ENCODE data around the gene TNNT1. TPM values are rescaled to one million over a fixed set of nuclear protein-coding genes. Genes with fewer than 3 reads are reported as not detected.
"Not testable (repeated sequence)": the region's sequence is repeated elsewhere in the genome, so short reads cannot be mapped to it uniquely, and the experiment has no call there.

TNNT1 gene
- total RNA-seq, 2 donors from 2014 or later: 8.5 to 87.9 TPM

DNA sequence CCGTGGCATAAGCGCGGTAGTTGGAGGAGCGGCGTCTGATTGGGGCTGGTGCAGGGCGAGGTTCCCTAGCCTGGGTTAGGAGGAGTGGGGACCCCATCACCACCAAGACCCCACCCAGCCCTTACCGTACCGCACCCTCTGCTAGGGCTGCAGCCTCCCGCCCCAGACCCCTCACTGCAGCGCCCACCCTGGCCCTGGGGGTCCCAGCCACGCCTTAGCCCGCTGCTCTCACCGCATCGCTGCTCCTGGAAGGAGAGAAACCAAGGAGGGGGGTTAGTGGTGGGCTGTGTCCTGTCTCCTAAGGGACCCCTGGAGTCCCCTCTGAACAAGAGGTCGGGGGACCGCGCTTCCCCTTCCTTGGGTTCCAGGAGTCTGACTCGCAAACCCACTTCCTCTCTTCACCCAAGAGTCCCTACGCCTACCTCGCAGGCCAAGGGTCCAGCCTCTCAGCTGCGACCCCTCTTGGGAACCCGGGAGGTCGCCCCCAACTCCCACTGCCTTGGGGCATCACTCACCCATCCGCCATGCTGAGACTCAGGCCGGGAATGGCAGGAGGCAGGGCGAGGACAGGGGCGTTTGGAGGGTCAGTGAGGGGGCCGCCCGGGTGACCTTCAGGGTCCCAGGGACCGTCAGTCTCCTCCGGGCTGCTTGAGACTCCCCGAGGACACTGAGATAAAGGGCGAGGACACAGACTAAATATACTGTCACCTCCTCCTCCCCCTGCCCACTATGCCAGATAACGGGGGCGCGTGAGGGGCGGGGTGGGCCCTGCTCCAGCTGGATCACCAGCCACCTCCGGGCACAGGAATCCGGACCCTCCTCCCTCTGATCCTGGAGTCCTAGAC, 8.3 kb upstream of the TNNT1 start, which contains the start of gene TNNI3:
Gene TNNI3, minus strand, starts transcription at position 669 of the 845 bp plus-strand sequence. Its CDS starts 143 bp downstream, at position 526.
- TF ChIP-seq POLR2AphosphoS5 (IDR thresholded peaks at IDR 0.05): no peak
- no peak for TF ChIP-seq POLR2A (IDR thresholded peaks at IDR 0.05)
- WGBS: 32% methylated on average over 39 of the region's 39 CpGs
- no peaks in the 10 kb centered on the region for H3K9me3 ChIP-seq
- intact Hi-C loops (cut with DNase I): no loop called here
- H3K27me3 ChIP-seq (replicated peaks; ENCODE audit: insufficient read depth): peaks cover 34% of the 10 kb centered on the region
- no peaks in the 10 kb centered on the region for H3K36me3 ChIP-seq
- no peak within 1 kb of the TSS for H3K27ac ChIP-seq
- no peak for DNase-seq (ENCODE audit: low spot score)
- no peak within 1 kb of the TSS for H3K4me3 ChIP-seq
- no peaks in the 10 kb centered on the region for H3K4me1 ChIP-seq (replicated peaks)

DNA sequence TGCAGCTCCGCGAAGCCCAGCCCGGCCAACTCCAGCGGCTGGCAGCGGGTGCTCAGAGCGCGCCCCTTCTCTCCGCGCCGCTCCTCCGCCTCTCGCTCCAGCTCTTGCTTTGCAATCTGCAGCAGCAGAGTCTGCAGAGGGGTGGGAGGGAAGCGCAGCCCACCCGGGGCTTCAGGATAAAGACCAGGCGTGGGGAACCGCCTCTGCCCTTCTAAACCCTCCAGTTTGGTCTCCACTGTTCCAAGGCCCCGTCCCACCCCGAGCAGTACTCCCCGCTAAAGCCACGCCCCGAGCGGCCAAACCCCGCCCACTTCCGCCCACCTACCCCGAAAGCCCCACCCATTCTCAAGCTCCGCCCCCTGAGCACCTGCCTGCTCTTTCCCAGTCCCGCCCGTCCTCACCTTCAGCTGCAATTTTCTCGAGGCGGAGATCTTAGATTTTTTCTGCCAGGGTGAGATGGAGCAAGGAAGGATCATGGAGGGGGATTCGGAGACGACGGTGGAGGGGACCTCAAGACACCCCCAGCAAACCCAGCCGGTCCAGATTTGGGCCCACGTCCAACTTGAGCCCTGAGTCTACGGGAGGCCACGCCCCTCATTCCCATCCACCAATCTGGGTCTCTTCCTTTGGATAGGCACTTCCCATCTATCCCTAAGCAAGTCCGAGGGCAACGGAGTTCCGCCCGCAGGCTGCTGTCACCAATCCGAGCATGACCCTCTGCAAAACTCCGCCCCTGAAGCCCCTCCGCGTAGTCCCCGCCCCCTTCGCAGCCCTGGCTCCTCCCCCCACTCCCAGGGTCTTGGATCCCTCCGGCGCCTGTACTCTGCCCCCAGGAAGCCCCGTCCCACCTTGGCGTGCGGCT, 7.4 kb upstream of the TNNT1 start:
- no peak overlapping the region for H3K4me3 ChIP-seq
- no peak for DNase-seq (ENCODE audit: low spot score)

DNA sequence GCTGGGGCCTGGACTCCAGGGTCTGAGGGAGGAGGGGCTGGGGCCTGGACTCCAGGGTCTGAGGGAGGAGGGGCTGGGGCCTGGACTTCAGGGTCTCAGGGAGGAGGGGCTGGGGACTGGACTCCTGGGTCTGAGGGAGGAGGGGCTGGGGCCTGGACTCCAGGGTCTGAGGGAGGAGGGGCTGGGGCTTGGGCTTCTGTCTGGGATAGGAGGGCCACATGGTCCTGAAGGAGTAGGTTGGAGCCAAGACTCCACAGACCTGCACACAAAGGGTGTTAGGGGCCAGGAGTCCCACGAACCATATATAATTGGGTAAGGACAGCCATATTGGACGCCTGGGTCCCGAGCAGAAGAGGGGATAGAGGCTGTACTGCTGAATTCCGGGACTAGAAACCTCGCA, 6.8 kb upstream of the TNNT1 start:
- H3K36me3 ChIP-seq; H3K27ac ChIP-seq; H3K4me1 ChIP-seq (replicated peaks); H3K4me3 ChIP-seq; H3K9me3 ChIP-seq; intact Hi-C loops (cut with DNase I); DNase-seq (ENCODE audit: low spot score): not testable (repeated sequence)
- WGBS: 0% methylated on average over 5 of the region's 5 CpGs
- H3K27me3 ChIP-seq (replicated peaks; ENCODE audit: insufficient read depth): peaks cover 20% of the 10 kb centered on the region

More for the DNA sequence above, 7.4 kb upstream of the TNNT1 start:
- H3K4me1 ChIP-seq (replicated peaks): no peaks in the 10 kb centered on the region
- intact Hi-C loops (cut with DNase I): no loop called here
- H3K36me3 ChIP-seq: no peaks in the 10 kb centered on the region
- H3K9me3 ChIP-seq: no peaks in the 10 kb centered on the region
- TF ChIP-seq POLR2A (IDR thresholded peaks at IDR 0.05) (no peak), POLR2AphosphoS5 (IDR thresholded peaks at IDR 0.05) (no peak)
- TF ChIP-seq, protein P1, sequence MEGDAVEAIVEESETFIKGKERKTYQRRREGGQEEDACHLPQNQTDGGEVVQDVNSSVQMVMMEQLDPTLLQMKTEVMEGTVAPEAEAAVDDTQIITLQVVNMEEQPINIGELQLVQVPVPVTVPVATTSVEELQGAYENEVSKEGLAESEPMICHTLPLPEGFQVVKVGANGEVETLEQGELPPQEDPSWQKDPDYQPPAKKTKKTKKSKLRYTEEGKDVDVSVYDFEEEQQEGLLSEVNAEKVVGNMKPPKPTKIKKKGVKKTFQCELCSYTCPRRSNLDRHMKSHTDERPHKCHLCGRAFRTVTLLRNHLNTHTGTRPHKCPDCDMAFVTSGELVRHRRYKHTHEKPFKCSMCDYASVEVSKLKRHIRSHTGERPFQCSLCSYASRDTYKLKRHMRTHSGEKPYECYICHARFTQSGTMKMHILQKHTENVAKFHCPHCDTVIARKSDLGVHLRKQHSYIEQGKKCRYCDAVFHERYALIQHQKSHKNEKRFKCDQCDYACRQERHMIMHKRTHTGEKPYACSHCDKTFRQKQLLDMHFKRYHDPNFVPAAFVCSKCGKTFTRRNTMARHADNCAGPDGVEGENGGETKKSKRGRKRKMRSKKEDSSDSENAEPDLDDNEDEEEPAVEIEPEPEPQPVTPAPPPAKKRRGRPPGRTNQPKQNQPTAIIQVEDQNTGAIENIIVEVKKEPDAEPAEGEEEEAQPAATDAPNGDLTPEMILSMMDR (IDR thresholded peaks at IDR 0.05): no peak
- no peak overlapping the region for H3K27ac ChIP-seq
- 2% methylated on average over 52 of the region's 52 CpGs for WGBS
- peaks cover 26% of the 10 kb centered on the region for H3K27me3 ChIP-seq (replicated peaks; ENCODE audit: insufficient read depth)

DNA sequence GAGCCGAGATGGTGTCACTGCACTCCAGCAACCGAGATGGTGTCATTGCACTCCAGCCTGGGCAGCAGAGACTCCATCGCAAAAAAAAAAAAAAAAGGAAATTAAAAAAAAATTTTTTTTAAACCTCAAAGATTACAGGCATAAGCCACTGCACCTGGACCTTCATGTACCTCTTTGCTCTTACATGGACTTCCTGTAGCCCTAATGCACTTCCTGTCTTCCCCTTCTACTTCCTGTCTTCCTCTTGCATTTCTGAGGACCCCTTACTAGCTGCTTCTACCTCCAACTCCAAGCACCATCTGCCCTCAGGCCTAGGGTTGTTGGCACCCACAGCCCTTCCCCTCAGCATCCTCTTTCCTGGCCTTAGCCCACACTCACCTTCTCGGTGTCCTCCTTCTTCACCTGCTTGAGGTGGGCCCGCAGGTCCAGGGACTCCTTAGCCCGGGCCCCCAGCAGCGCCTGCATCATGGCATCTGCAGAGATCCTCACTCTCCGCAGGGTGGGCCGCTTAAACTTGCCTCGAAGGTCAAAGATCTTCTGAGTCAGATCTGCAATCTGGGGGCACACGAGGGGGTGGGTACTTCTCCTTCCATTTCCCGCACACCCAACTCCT, 4.8 kb upstream of the TNNT1 start:
- Histone ChIP-seq H3K27ac (no peak overlapping the region), H3K4me3 (no peak overlapping the region), H3K36me3 (no peaks in the 10 kb centered on the region), H3K9me3 (no peaks in the 10 kb centered on the region), H3K27me3 (replicated peaks; ENCODE audit: insufficient read depth) (peaks cover 14% of the 10 kb centered on the region), H3K4me1 (replicated peaks) (no peaks in the 10 kb centered on the region)
- no peak for DNase-seq (ENCODE audit: low spot score)
- WGBS: 90% methylated on average over 12 of the region's 12 CpGs
- TF ChIP-seq, protein P1 (IDR thresholded peaks at IDR 0.05): no peak
- TF ChIP-seq POLR2AphosphoS5 (IDR thresholded peaks at IDR 0.05) (no peak), POLR2A (IDR thresholded peaks at IDR 0.05) (no peak)
- intact Hi-C loops (cut with DNase I): no loop called here

DNA sequence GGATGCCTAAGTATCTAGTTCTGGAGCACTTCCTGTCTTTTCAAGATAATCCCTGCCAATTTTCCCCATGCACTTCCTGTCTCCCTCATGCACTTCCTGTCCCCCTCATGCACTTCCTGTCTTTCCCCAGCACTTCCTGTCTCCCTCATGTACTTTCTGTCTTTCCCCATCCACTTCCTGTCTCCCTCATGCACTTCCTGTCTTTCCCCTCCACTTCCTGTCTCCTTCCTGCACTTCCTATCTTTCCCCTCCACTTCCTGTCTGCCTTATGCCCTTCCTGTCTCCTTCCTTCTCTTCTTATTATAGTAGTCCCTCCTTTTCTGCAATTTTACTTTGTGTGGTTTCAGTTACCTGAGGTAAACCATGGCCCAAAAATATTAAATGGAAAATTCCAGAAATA, 3.0 kb upstream of the TNNT1 start:
- Histone ChIP-seq H3K27ac (no peak overlapping the region), H3K36me3 (no peaks in the 10 kb centered on the region), H3K4me1 (replicated peaks) (no peaks in the 10 kb centered on the region), H3K9me3 (no peaks in the 10 kb centered on the region), H3K4me3 (no peak overlapping the region), H3K27me3 (replicated peaks; ENCODE audit: insufficient read depth) (peaks cover 2% of the 10 kb centered on the region)
- intact Hi-C loops (cut with DNase I): no loop called here
- DNase-seq (ENCODE audit: low spot score): no peak
- TF ChIP-seq, protein P1 (IDR thresholded peaks at IDR 0.05): no peak
- TF ChIP-seq POLR2A (IDR thresholded peaks at IDR 0.05) (no peak), POLR2AphosphoS5 (IDR thresholded peaks at IDR 0.05) (no peak)

Data from prostate gland (tissue), 2 donors.